Kidney epithelial cell (primary cell): ENCODE measurements around the gene DUSP22. TPM values are rescaled to one million over a fixed set of nuclear protein-coding genes. Genes with fewer than 3 reads are reported as not detected.

Source experiments
- DNase-seq: peaks from one replicate; pipeline ENCODE4 v3.0.0-alpha.2; 2010; ENCODE audit warnings: low read depth
- H3K27me3 ChIP-seq: 2 replicates; pipeline ENCODE4 v1.6.0; 2011; ENCODE audit warnings: low read length; ENCODE audit not compliant: control insufficient read depth, insufficient read depth
- H3K36me3 ChIP-seq: 2 replicates; pipeline ENCODE4 v1.5.1; 2011; ENCODE audit warnings: low read length; ENCODE audit not compliant: control insufficient read depth, insufficient read depth
- H3K4me3 ChIP-seq: 2 replicates; pipeline ENCODE4 v1.5.1; 2011; ENCODE audit warnings: low read depth, mild to moderate bottlenecking, control low read depth, low read length
- CTCF ChIP-seq: IDR thresholded peaks from 2 replicates; pipeline ENCODE4 v1.5.1; 2011; ENCODE audit warnings: mild to moderate bottlenecking, moderate library complexity, low read length, control low read depth, inconsistent platforms; ENCODE audit not compliant: insufficient read depth, poor library complexity, severe bottlenecking
- total RNA-seq: library from RNA; depleted of rRNA; stranded (reverse); fragments of >200 nt; gene quantifications from 2 replicates; pipeline ENCODE4 v1.2.3, GENCODE V29; 2015

DUSP22 gene
- total RNA-seq, 1 donor from 2014 or later = 35.9 TPM

GRCh38 chr6:280775-281468, 11.4 kb upstream of the DUSP22 start:
- no peaks in the 10 kb centered on the region for H3K36me3 ChIP-seq
- H3K27me3 ChIP-seq = no peaks in the 10 kb centered on the region
- H3K4me3 ChIP-seq = no peak overlapping the region
- TF ChIP-seq CTCF = no peak
- DNase-seq = no peak

DNA sequence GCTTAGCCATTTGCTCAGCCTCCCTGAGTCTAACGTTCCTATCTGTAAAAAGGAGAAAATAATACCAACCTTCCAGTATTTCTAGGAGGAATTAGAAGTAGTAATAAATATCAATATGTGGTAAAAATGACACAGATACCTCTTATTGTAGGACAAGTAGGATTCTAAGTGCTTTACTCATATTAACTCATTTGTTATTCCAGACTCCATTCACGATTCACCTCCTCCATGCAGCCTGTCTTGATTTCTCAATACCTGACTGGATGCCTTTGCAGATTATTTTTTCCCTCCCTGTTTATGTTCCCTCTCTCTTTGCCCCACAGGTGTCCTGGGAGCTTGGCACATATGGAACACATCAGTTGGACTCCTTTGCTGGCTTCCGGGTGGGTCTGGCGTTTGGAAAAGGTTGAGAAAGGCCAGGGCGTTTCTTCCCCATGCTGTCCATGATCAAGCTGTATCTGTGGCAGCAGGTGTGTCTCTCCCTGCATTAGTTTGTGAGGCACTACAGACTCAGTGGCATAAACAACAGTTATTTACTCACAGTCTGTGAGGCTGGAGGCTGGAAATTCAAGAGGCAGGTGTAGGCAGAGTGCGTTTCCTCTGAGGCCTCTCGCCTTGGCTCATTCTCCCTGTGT, 10.7 kb upstream of the DUSP22 start:
- Histone ChIP-seq H3K4me3 (no peak overlapping the region), H3K36me3 (no peaks in the 10 kb centered on the region), H3K27me3 (no peaks in the 10 kb centered on the region)
- DNase-seq = no peak
- TF ChIP-seq CTCF = no peak

GRCh38 chr6:282177-282866, 10.0 kb upstream of the DUSP22 start:
- Histone ChIP-seq H3K36me3 (no peaks in the 10 kb centered on the region), H3K27me3 (no peaks in the 10 kb centered on the region), H3K4me3 (no peak overlapping the region)
- no peak for TF ChIP-seq CTCF
- no peak for DNase-seq

DNA sequence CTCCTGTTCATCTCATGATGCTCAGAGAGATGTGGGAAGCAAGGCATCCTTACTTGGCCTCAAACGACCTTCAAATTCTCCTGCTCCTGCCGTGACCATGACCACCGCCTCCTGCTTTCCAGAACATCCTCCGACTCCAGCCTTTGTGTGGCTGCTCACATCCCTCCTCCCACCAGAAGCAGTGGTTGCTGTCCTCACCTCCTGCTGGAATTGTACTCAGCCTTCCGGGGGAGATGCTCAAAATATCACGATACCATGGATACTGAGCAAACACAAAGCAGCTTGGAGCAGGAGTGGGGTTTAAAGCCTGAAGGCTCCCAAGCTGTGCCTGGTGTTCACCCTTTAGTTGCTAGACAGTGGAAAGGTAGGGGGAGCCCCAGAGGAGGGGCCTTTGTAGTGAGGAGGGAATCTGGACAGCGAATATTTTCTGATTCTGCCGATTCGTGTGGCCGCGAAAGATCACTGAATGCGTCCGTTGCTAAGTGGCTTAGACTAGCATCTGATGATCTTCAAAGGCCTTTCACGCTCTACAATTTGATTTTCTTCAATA, 9.3 kb upstream of the DUSP22 start:
- no peak for DNase-seq
- H3K27me3 ChIP-seq = no peaks in the 10 kb centered on the region
- no peak for TF ChIP-seq CTCF
- H3K4me3 ChIP-seq = no peak overlapping the region
- no peaks in the 10 kb centered on the region for H3K36me3 ChIP-seq

DNA sequence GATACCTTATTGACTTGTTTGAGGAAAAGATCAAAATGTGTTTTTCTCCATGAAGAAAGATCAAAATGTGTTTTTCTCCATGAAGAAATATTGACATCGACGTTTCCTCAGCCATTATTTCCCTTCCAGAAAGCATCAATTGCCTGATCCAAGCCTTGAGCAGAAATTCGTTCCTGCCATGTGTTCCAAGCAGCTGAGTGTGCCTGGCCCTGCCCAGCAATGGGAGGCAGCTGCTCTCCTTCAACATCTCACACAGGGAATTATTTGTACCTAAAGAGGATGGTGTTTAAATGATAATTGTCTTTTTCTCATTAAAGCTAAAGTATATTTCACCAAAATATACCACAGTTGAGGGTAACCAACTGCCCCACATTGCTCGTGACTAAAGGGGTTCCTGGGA, 7.8 kb upstream of the DUSP22 start:
- H3K36me3 ChIP-seq = no peaks in the 10 kb centered on the region
- H3K27me3 ChIP-seq = no peaks in the 10 kb centered on the region
- TF ChIP-seq CTCF = no peak
- DNase-seq = no peak
- H3K4me3 ChIP-seq = no peak overlapping the region
